Limb (tissue), 2 donors: ENCODE measurements around the gene CCNG1.

Source experiments
- DNase-seq, 2 donors: peaks; one replicate each; pipeline ENCODE4 v3.0.0-alpha.2; 2016; ENCODE audit errors: extremely low spot score in 2 of 2

The CCNG1 gene

GRCh38 chr5:163489055-163489744, 51.8 kb downstream of the CCNG1 start:
- no peak for DNase-seq

DNA sequence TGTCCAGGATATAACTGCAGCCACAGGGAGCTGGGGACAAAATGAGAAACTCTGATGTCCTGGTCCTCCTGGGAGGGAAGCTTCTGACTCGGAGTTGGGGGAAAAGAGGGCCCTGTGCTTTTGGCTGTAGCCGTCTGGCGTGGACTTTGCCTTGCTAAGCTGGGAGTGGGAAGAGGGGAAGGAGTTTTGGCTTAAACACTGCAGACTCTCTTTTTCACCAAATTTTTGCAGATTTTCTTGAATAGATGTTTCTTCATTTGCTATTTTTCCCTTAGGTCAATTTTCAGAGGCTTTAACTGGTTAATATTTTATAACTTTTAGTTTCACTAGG, 52.3 kb downstream of the CCNG1 start:
- DNase-seq, result no peak
